ENCODE results near the gene PSPH. TPM values are rescaled to one million over a fixed set of nuclear protein-coding genes. Genes with fewer than 3 reads are reported as not detected.

PSPH gene
- polyA plus RNA-seq, 1 of the 3 experiments (the other 2 are of a cell fraction): 50.5 TPM

GRCh38 chr7:55970978-55971377 lies 80.3 kb downstream of the PSPH start:
- ChIA-PET POLR2A (no interaction called here), CTCF (interaction anchor here (0.6 to 1.1 kb wide), 2 partner anchors 122 to 562 kb away, joined by 3 read pairs; partner anchors contain the start of gene PHKG1)
- peaks cover 96% of the 10 kb centered on the region for H3K79me2 ChIP-seq (ENCODE audit: insufficient read depth)
- H3K9me2 ChIP-seq: no peaks in the 10 kb centered on the region
- no peak overlapping the region for H3K4me3 ChIP-seq (ENCODE audit: low read depth in 2 of 2, low read length in 1 of 2)
- H3K4me2 ChIP-seq: no peak overlapping the region
- no peak overlapping the region for H3K27ac ChIP-seq (ENCODE audit: low read depth in 2 of 2, low read length in 1 of 2)
- peaks cover under 1 to 1% of the 10 kb centered on the region in 2 experiments; a peak in 1 of 4 replicates for H3K4me1 ChIP-seq (ENCODE audit: control insufficient read depth in 1 of 2, insufficient read depth in 2 of 2, low read depth in 1 of 2, low read length in 1 of 2)
- H3F3A ChIP-seq (replicated peaks; ENCODE audit: insufficient read depth): peaks cover 7% of the 10 kb centered on the region
- no peaks in the 10 kb centered on the region for H3K27me3 ChIP-seq (ENCODE audit: insufficient read depth)
- WGBS (ENCODE audit: low lambda C conversion rate): 93% methylated on average over 8 of the region's 8 CpGs
- TF ChIP-seq MXI1 (IDR thresholded peaks at IDR 0.05; ENCODE audit: low read depth, low read length) (no peak), RFX5 (IDR thresholded peaks at IDR 0.05; ENCODE audit: low read length) (no peak)
- H4K20me1 ChIP-seq (ENCODE audit: insufficient read depth): peaks cover 53% of the 10 kb centered on the region
- H3K36me3 ChIP-seq (replicated peaks in 1 of 2; ENCODE audit: control insufficient read depth in 1 of 2, insufficient read depth in 2 of 2, low read length in 1 of 2): peaks cover 0 to 24% of the 10 kb centered on the region in 2 experiments
- no peaks in the 10 kb centered on the region for H3K9me3 ChIP-seq
- H3K9ac ChIP-seq: no peak overlapping the region
- DNase-seq: no peak
- H2AFZ ChIP-seq (ENCODE audit: low read depth): no peak overlapping the region

GRCh38 chr7:55970561-55970960 lies 80.7 kb downstream of the PSPH start:
- Histone ChIP-seq H3K9ac (no peak overlapping the region), H3K27ac (ENCODE audit: low read depth in 2 of 2, low read length in 1 of 2) (no peak overlapping the region), H2AFZ (ENCODE audit: low read depth) (no peak overlapping the region), H3K4me1 (ENCODE audit: control insufficient read depth in 1 of 2, insufficient read depth in 2 of 2, low read depth in 1 of 2, low read length in 1 of 2) (peaks cover 4 to 6% of the 10 kb centered on the region in 2 experiments; a peak in 2 of 4 replicates), H3K4me3 (ENCODE audit: low read depth in 2 of 2, low read length in 1 of 2) (no peak overlapping the region), H3K9me3 (no peaks in the 10 kb centered on the region), H3K79me2 (ENCODE audit: insufficient read depth) (peaks cover 98% of the 10 kb centered on the region), H3K27me3 (ENCODE audit: insufficient read depth) (no peaks in the 10 kb centered on the region), H3F3A (replicated peaks; ENCODE audit: insufficient read depth) (peaks cover 11% of the 10 kb centered on the region), H3K9me2 (no peaks in the 10 kb centered on the region), H3K4me2 (no peak overlapping the region), H4K20me1 (ENCODE audit: insufficient read depth) (peaks cover 56% of the 10 kb centered on the region), H3K36me3 (replicated peaks in 1 of 2; ENCODE audit: control insufficient read depth in 1 of 2, insufficient read depth in 2 of 2, low read length in 1 of 2) (peaks cover 0 to 24% of the 10 kb centered on the region in 2 experiments)
- ChIA-PET POLR2A (no interaction called here), CTCF (interaction anchor here (1.1 kb wide), 1 partner anchor 122 kb away, joined by 3 read pairs; the partner anchor contains the start of gene PHKG1)
- 91% methylated on average over 7 of the region's 7 CpGs for WGBS (ENCODE audit: low lambda C conversion rate)
- TF ChIP-seq, protein P1, sequence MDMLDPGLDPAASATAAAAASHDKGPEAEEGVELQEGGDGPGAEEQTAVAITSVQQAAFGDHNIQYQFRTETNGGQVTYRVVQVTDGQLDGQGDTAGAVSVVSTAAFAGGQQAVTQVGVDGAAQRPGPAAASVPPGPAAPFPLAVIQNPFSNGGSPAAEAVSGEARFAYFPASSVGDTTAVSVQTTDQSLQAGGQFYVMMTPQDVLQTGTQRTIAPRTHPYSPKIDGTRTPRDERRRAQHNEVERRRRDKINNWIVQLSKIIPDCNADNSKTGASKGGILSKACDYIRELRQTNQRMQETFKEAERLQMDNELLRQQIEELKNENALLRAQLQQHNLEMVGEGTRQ (IDR thresholded peaks at IDR 0.05; ENCODE audit: borderline replicate concordance, low read depth, low read length): no peak
- TF ChIP-seq REST (IDR thresholded peaks at IDR 0.05; ENCODE audit: low read depth, low read length): no peak
- no peak for TF ChIP-seq USF1 (IDR thresholded peaks at IDR 0.05; ENCODE audit: borderline replicate concordance, low read depth)
- no peak for TF ChIP-seq ZBTB33 (IDR thresholded peaks at IDR 0.05; ENCODE audit: borderline replicate concordance, low read depth)
- TF ChIP-seq TEAD4 (IDR thresholded peaks at IDR 0.05; ENCODE audit: borderline replicate concordance, insufficient read depth): no peak
- TF ChIP-seq MAX (IDR thresholded peaks at IDR 0.05; ENCODE audit: low read depth): no peak
- TF ChIP-seq TCF12 (IDR thresholded peaks at IDR 0.05): no peak
- TF ChIP-seq FOXJ3 (CRISPR knock-in tag; IDR thresholded peaks at IDR 0.05): no peak
- TF ChIP-seq SIN3A (IDR thresholded peaks at IDR 0.05; ENCODE audit: borderline replicate concordance, low read depth, low read length): no peak
- TF ChIP-seq NFIC (IDR thresholded peaks at IDR 0.05; ENCODE audit: borderline replicate concordance): no peak
- no peak for TF ChIP-seq TAF1 (IDR thresholded peaks at IDR 0.05; ENCODE audit: borderline replicate concordance, low read depth, low read length)
- TF ChIP-seq GATA2 (CRISPR knock-in tag; IDR thresholded peaks at IDR 0.05): no peak
- TF ChIP-seq GABPA (IDR thresholded peaks at IDR 0.05; ENCODE audit: low read depth): no peak
- TF ChIP-seq EZH2phosphoT487 (IDR thresholded peaks at IDR 0.05; ENCODE audit: borderline replicate concordance, low read depth): no peak
- TF ChIP-seq, protein P2, sequence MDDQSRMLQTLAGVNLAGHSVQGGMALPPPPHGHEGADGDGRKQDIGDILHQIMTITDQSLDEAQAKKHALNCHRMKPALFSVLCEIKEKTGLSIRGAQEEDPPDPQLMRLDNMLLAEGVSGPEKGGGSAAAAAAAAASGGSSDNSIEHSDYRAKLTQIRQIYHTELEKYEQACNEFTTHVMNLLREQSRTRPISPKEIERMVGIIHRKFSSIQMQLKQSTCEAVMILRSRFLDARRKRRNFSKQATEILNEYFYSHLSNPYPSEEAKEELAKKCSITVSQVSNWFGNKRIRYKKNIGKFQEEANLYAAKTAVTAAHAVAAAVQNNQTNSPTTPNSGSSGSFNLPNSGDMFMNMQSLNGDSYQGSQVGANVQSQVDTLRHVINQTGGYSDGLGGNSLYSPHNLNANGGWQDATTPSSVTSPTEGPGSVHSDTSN (IDR thresholded peaks at IDR 0.05): no peak
- no peak for TF ChIP-seq SMC3 (IDR thresholded peaks at IDR 0.05; ENCODE audit: low read depth, low read length)
- TF ChIP-seq YY1 (IDR thresholded peaks at IDR 0.05; ENCODE audit: low read depth): no peak
- DNase-seq: no peak
